NOMO-1 treated with dmso at 0.1 percent for 144 hours (cell line): ENCODE measurements around the gene PDE11A.
"Not testable (repeated sequence)": the region's sequence is repeated elsewhere in the genome, so short reads cannot be mapped to it uniquely, and the experiment has no call there.

Source experiments
- DNase-seq: peaks from one replicate; lab custom pipeline; 2025; ENCODE audit not compliant: unreplicated experiment; lab: John Stamatoyannopoulos, UW

PDE11A gene

DNA sequence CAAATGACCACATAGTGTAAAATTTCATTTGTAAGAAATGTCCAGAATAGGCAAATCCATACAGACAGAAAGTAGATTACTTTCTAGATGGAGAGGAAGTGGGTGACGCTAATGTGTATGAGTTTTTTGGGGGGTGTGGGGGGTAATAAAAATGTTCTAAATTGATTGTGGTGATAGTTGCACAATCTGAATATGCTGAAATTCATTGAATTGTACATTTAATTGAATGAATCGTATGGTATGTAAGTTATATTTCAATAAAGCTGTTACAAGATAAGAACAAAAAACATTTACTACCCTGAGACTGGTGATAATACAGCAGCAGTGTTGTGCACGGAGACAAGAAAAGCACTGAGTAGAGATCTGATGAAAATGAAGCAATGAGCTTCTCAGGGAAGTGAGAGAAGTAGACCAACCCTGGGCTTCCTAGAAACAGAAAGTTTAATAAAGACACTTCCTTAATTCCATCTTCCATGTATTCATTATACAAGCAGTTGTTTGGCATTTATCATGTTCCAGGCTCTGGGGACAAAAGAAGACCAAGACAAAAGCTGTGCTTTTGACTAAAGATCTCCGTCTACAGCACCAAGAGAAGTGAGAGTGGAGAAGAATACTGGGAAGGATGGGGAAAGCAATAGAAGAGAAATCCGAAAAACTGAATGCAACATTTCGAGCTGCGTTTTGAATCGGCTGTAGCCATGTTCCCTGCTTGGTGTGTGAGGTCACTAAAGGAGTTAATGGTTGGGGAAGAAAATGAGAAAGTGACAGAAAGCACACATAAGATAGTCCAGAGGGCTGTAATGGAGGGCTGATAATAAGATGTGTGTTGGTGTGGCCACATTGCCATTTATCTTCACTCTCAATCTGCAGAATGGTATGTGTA is 1.8 kb upstream of the PDE11A start:
- DNase-seq = no peak

DNA sequence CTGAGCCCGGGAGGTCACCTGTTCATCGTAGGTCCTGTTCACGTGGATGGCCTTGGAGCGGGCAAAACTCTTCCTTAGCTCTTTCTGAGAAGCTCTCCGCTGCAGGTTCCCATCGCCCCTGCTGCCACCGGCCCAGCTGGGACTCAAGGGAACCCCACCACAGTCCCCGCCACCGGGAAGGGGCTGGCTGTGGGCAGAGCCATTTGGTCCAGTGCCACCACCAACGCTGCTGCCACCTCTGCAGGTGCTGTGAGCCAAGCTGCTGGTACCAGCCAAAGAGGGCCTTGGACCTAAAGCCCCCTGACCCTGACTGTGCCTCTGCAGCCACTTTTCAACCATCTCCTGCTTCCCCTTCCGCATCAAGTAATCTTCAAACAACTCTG is 586 bp downstream of the PDE11A start:
- no peak for DNase-seq

- DNase-seq = no peak
Observed at GRCh38 chr2:178070824-178071223, 1.8 kb downstream of the PDE11A start.

DNA sequence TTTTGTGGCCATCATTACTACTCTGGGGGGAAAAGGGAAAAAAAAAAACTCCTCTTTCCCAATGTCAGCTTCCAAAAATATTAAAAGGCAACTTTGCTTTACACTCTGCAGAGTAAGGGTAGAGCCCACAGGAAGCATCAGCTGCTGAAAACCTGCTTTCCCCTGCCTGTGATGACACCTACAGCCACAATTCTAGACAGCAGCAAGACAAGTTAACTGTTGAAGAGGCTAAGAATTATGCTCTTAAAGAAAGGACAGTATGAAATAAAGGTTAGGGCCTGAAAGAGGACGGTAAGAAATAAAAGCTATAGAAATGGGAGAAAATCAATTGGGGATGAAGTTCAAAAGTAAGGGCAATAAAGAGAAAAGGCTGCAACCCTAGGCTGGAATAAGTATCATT is 3.0 kb downstream of the PDE11A start:
- no peak for DNase-seq

- DNase-seq = no peak
Observed at GRCh38 chr2:178068823-178069454, 3.6 kb downstream of the PDE11A start.

- DNase-seq = no peak
Observed at GRCh38 chr2:178066890-178067669, 5.5 kb downstream of the PDE11A start.

GRCh38 chr2:178066324-178066723 is 6.3 kb downstream of the PDE11A start:
- no peak for DNase-seq

DNA sequence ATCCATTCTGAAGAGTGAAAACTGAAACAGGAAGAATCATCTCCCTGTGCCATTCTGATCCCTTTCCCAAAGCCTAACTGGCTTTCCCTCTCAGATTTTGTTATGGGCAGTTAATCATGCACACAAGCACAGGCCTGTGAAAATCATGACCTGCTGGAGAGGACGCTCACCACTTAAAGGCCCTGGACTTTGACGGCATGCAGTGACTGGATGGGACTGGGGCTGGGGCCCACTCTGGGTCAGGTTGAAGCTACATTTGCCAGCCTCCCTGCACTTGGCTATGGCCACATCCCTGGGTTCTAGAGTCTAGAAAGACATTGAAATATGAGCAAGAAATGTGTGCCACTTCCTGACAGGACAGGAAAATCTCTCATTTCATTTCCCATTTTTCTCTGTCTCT is 12.9 kb downstream of the PDE11A start:
- DNase-seq = no peak

GRCh38 chr2:178059111-178059510 is 13.5 kb downstream of the PDE11A start:
- DNase-seq = no peak

GRCh38 chr2:178057179-178057680 is 15.3 kb downstream of the PDE11A start:
- DNase-seq = no peak

DNA sequence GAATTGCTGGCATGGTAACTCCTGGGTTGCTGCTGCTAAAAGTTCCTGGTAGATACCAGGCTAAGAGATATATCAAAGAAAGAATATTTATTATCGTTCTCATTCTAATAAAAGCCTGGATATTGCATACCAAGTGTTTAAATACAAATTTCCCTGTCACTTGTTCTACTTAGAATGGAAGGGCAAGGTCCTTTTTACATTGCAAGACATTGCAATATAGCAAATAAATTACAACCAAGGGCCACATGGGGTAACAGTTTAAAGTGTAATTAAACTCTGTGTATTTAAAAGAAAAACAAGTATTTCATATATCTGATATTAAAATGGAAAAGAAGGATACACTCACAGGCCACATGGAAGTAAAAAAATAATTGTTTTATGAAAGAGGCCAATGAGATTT is 16.2 kb downstream of the PDE11A start:
- DNase-seq = no peak

- not testable (repeated sequence) for DNase-seq
Observed at GRCh38 chr2:178051257-178051656, 21.3 kb downstream of the PDE11A start.

DNA sequence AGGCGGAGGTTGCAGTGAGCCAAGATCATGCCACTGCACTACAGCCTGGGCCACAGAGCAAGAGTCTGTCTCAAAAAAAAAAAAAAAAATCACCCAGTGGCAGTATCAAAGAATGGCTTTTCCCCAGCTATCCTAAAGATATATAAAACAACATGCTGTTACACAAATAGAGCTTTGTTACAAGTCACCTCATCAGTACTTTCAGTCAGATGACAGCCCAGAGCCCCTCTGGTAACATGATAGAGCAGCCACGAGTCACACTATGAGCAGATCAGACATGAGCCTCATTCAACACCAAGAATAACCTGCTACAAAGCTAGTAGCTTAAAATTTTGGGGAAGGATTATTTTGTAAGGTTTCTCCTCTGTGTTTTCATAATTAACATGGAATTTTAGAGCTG is 25.2 kb downstream of the PDE11A start:
- DNase-seq = no peak

DNA sequence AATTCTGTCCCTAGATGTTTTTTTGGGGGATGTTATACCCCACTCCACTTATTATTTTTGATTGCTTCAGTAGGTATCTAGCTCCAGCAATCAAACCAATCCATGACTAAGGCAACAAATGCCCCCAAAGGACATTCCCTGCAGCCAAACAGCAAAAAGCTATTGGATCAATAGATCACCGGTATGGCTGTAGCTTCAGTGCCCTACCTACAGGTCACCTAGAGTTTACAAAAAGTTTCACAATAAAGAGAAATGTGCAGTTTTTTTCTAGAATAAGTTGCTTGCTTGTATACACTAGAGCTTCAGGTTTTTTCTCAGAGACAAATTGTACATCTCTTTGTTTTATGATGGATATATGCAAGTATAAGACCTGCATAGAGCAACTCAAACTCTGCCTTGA is 27.7 kb downstream of the PDE11A start:
- no peak for DNase-seq

- DNase-seq = no peak
Observed at GRCh38 chr2:178043266-178043665, 29.3 kb downstream of the PDE11A start.

DNA sequence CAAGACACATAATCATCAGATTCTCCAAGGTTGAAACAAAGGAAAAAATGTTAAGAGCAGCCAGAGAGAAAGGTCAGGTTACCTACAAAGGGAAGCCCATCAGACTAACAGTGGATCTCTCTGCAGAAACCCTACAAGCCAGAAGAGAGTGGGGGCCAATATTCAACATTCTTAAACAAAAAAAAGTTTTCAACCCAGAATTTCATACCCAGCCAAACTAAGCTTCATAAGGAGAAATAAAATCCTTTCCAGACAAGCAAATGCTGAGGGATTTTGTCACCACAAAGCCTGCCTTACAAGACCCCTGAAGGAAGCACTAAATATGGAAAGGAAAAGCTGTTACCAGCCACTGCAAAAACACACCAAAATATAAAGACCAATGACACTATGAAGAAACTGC is 39.0 kb downstream of the PDE11A start:
- not testable (repeated sequence) for DNase-seq

DNA sequence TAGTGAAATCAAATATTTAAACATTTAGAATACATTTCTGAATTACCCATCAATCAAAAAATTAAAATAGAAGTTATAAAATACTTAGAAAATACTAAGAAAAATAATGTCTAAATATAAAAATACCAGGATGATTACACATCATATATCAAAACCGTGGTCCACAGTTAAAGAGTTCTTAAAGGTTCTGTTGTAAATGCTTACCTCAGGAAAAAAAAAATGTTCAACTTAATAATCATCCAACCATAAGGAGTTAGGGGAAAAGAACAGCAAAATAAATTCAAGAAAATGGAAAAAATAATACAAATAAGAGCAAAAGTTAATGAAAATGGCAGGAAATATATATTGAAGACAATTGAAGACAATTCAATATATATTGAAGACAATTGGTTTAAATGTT is 43.2 kb downstream of the PDE11A start:
- DNase-seq = no peak

GRCh38 chr2:178025551-178026185 is 46.9 kb downstream of the PDE11A start:
- DNase-seq = no peak

DNA sequence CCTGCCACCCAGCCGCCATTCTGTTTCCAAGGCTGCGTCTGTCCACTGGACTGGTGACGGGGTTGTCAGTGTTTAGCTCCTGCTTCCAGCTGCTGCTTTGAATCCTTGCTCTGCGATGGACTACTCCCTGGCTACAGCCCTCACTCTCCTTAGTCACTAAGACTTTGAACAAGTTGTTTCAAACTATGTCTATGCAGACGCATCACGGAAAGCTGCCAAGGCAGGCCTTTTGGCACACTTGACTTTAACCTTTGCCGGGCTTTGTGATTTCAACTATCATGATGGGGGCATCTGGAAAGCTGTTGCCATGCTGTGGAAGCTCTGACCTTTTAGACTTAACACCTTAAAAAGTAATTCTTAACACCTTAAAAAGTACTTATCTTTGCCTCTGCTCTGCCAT is 54.4 kb downstream of the PDE11A start:
- no peak for DNase-seq

GRCh38 chr2:178016612-178017011 is 56.0 kb downstream of the PDE11A start:
- DNase-seq = no peak

- no peak for DNase-seq
Observed at GRCh38 chr2:178012639-178013038, 59.9 kb downstream of the PDE11A start.
